ENCODE data around the gene STARD4.

- TF ChIP-seq, protein P1, sequence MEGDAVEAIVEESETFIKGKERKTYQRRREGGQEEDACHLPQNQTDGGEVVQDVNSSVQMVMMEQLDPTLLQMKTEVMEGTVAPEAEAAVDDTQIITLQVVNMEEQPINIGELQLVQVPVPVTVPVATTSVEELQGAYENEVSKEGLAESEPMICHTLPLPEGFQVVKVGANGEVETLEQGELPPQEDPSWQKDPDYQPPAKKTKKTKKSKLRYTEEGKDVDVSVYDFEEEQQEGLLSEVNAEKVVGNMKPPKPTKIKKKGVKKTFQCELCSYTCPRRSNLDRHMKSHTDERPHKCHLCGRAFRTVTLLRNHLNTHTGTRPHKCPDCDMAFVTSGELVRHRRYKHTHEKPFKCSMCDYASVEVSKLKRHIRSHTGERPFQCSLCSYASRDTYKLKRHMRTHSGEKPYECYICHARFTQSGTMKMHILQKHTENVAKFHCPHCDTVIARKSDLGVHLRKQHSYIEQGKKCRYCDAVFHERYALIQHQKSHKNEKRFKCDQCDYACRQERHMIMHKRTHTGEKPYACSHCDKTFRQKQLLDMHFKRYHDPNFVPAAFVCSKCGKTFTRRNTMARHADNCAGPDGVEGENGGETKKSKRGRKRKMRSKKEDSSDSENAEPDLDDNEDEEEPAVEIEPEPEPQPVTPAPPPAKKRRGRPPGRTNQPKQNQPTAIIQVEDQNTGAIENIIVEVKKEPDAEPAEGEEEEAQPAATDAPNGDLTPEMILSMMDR (IDR thresholded peaks at IDR 0.05), result no peak
- no peak for TF ChIP-seq POLR2A (IDR thresholded peaks at IDR 0.05)
Measured at GRCh38 chr5:111514087-111514486, 1.8 kb upstream of the STARD4 start.

Measured in esophagus squamous epithelium (tissue), 4 donors.